HG03342 (cell line): ENCODE results near the gene VGLL4.
"Not testable (repeated sequence)": the region's sequence is repeated elsewhere in the genome, so short reads cannot be mapped to it uniquely, and the experiment has no call there.

Experiments used
- ATAC-seq: cut with Tn5 transposase; IDR thresholded peaks from one replicate; pipeline ENCODE4 v1.9.1; 2021; ENCODE audit warnings: mild to moderate bottlenecking, moderate library complexity; ENCODE audit not compliant: unreplicated experiment

VGLL4 gene

GRCh38 chr3:11536936-11537612 is 106.6 kb downstream of the VGLL4 start:
- ATAC-seq: no peak

- ATAC-seq: no peak
Observed at GRCh38 chr3:11536132-11536935, 107.4 kb downstream of the VGLL4 start.

GRCh38 chr3:11535243-11535960 is 108.3 kb downstream of the VGLL4 start:
- ATAC-seq: no peak

GRCh38 chr3:11534793-11535101 is 109.0 kb downstream of the VGLL4 start:
- no peak for ATAC-seq

- ATAC-seq: no peak
Observed at GRCh38 chr3:11534011-11534792, 109.5 kb downstream of the VGLL4 start.

- ATAC-seq: no peak
Observed at GRCh38 chr3:11532931-11533391, 110.8 kb downstream of the VGLL4 start.

- ATAC-seq: no peak
Observed at GRCh38 chr3:11530153-11530721, 113.5 kb downstream of the VGLL4 start.

GRCh38 chr3:11529281-11529680 is 114.4 kb downstream of the VGLL4 start:
- no peak for ATAC-seq

GRCh38 chr3:11526121-11526520 is 117.6 kb downstream of the VGLL4 start:
- ATAC-seq: not testable (repeated sequence)

GRCh38 chr3:11523572-11524101 is 120.1 kb downstream of the VGLL4 start:
- ATAC-seq: no peak

GRCh38 chr3:11522953-11523571 is 120.7 kb downstream of the VGLL4 start:
- no peak for ATAC-seq

- no peak for ATAC-seq
Observed at GRCh38 chr3:11522398-11522715, 121.4 kb downstream of the VGLL4 start.

- no peak for ATAC-seq
Observed at GRCh38 chr3:11521167-11521566, 122.5 kb downstream of the VGLL4 start.

- no peak for ATAC-seq
Observed at GRCh38 chr3:11517601-11518000, 126.1 kb downstream of the VGLL4 start.

- no peak for ATAC-seq
Observed at GRCh38 chr3:11514191-11514821, 129.4 kb downstream of the VGLL4 start.

- ATAC-seq: no peak
Observed at GRCh38 chr3:11513817-11514135, 129.9 kb downstream of the VGLL4 start.

- not testable (repeated sequence) for ATAC-seq
Observed at GRCh38 chr3:11513125-11513816, 130.4 kb downstream of the VGLL4 start.

GRCh38 chr3:11511606-11512005 is 132.1 kb downstream of the VGLL4 start:
- not testable (repeated sequence) for ATAC-seq

- ATAC-seq: no peak
Observed at GRCh38 chr3:11510356-11510755, 133.4 kb downstream of the VGLL4 start.
